K562 (cell line): ENCODE measurements around the gene HEMK1. TPM values are rescaled to one million over a fixed set of nuclear protein-coding genes. Genes with fewer than 3 reads are reported as not detected.

Source experiments
- ATAC-seq: fragments of 200-7000 bp; cut with Tn5 transposase; 3 replicates; pipeline ENCODE4 v1.9.1; 2020; ENCODE audit warnings: moderate library complexity
- BruUV-seq: library from RNA; stranded (reverse); fragments of 400-500 nt; replicated peaks from 2 replicates; lab custom pipeline; 2021; lab: Mats Ljungman, UMichigan
- CTCF ChIA-PET: fragments of 300-600 bp; formaldehyde crosslinking; extraction: SDS; loops from one replicate; lab custom pipeline; 2021; ENCODE audit warnings: low intra/inter-chr PET ratio; lab: Yijun Ruan, JAX
- POLR2A ChIA-PET: fragments of 300-600, 350-650 bp; sonication (Branson Sonifier 250); formaldehyde crosslinking; extraction: SDS; loops from one replicate; lab custom pipeline; 2021; ENCODE audit warnings: antibody characterized with exemption, inconsistent platforms; lab: Yijun Ruan, JAX
- DNase-seq, 4 experiments: peaks; one replicate each; pipeline versions ENCODE4 v3.0.0 to v3.0.0-alpha.2; 2011 to 2018; ENCODE audit warnings: low spot score in 3 of 4, mixed read lengths in 3 of 4; ENCODE audit errors: extremely low read depth in 1 of 4
- FAIRE-seq: peaks from 2 replicates; lab custom pipeline; 2011; peaks lifted over from hg19 to GRCh38; lab: Jason Lieb, UNC
- H2AFZ ChIP-seq: 2 replicates; pipeline ENCODE4 v1.6.0; 2011; ENCODE audit warnings: low read depth, low read length, control low read depth, inconsistent platforms
- H3K27ac ChIP-seq: fragments of 200-600 bp; 3 replicates; pipeline ENCODE4 v1.8.0; 2011; ENCODE audit warnings: low read depth, mild to moderate bottlenecking, control low read depth, inconsistent platforms, low read length, moderate library complexity, mixed read lengths; ENCODE audit errors: extremely low read depth
- H3K27me3 ChIP-seq, 2 experiments: fragments of 300-600 bp in 1 of 2; 2 replicates in 1 of 2; 3 replicates in 1 of 2; pipeline versions ENCODE4 v1.6.0 to v1.8.0; 2011; ENCODE audit warnings: inconsistent platforms in 2 of 2, low read length in 2 of 2, mild to moderate bottlenecking in 1 of 2, mixed read lengths in 1 of 2, moderate library complexity in 1 of 2; ENCODE audit not compliant: control insufficient read depth in 2 of 2, insufficient read depth in 2 of 2
- H3K36me3 ChIP-seq: fragments of 300-600 bp; 3 replicates; pipeline ENCODE4 v1.8.0; 2011; ENCODE audit warnings: mild to moderate bottlenecking, low read length, inconsistent platforms; ENCODE audit not compliant: control insufficient read depth, insufficient read depth
- H3K4me1 ChIP-seq, 2 experiments: fragments of 200-600 bp in 1 of 2; replicated peaks in 1 of 2; 2 replicates in 1 of 2; 3 replicates in 1 of 2; pipeline versions ENCODE4 v1.5.1 to v1.8.0; 2011; ENCODE audit warnings: inconsistent platforms in 2 of 2, low read length in 2 of 2, mild to moderate bottlenecking in 1 of 2, mixed read lengths in 1 of 2, moderate library complexity in 1 of 2; ENCODE audit not compliant: control insufficient read depth in 2 of 2, insufficient read depth in 2 of 2
- H3K4me2 ChIP-seq: 2 replicates; pipeline ENCODE4 v1.6.1; 2011; ENCODE audit warnings: low read length, control low read depth, inconsistent platforms, mixed read lengths; ENCODE audit not compliant: insufficient read depth
- H3K4me3 ChIP-seq: fragments of 200-600 bp; sonication (generic), shearing (Covaris generic); 2 replicates; pipeline ENCODE4 v1.5.1; 2016; ENCODE audit warnings: control low read depth, inconsistent platforms
- H3K79me2 ChIP-seq: fragments of 200-600 bp; 3 replicates; pipeline ENCODE4 v1.8.0; 2011; ENCODE audit warnings: low read length, inconsistent platforms; ENCODE audit not compliant: control insufficient read depth, insufficient read depth
- H3K9ac ChIP-seq, 2 experiments: 2 replicates each; pipeline versions ENCODE4 v1.6.0 to v1.6.1; 2011; ENCODE audit warnings: low read depth in 2 of 2, low read length in 2 of 2, control low read depth in 1 of 2, inconsistent platforms in 1 of 2, mild to moderate bottlenecking in 1 of 2, mixed read lengths in 1 of 2; ENCODE audit not compliant: insufficient read depth in 1 of 2
- H3K9me1 ChIP-seq: one replicate; pipeline ENCODE4 v1.6.0; 2011; ENCODE audit warnings: inconsistent platforms, mild to moderate bottlenecking, low read length, moderate library complexity; ENCODE audit not compliant: control insufficient read depth, insufficient read depth
- H3K9me3 ChIP-seq: replicated peaks from 2 replicates; pipeline ENCODE4 v1.5.1; 2011; ENCODE audit warnings: low read depth, low read length, inconsistent platforms; ENCODE audit not compliant: control insufficient read depth, insufficient read depth
- H4K20me1 ChIP-seq: replicated peaks from 2 replicates; pipeline ENCODE4 v1.6.1; 2011; ENCODE audit warnings: low read length, inconsistent platforms, mixed read lengths; ENCODE audit not compliant: control insufficient read depth, insufficient read depth
- MLLT1 ChIP-seq, 2 experiments: fragments of 450-650 bp; IDR thresholded peaks; 2 replicates each; pipeline ENCODE4 v1.6.1; 2016
- SIN3A ChIP-seq, 2 experiments: fragments of 150-350 bp in 1 of 2; IDR thresholded peaks; 2 replicates each; pipeline ENCODE4 v1.6.1; 2011 to 2016; ENCODE audit warnings: borderline replicate concordance in 2 of 2, low read depth in 2 of 2, low read length in 2 of 2, mild to moderate bottlenecking in 2 of 2, moderate library complexity in 2 of 2; ENCODE audit not compliant: control insufficient read depth in 1 of 2
- ZSCAN29 ChIP-seq: fragments of 450-650 bp; IDR thresholded peaks from 2 replicates; pipeline ENCODE4 v1.6.1; 2017
- WGBS: fragments of 100-300 bp; shearing (Covaris generic); methylation state at CpG from one replicate; pipeline ENCODE4 v1.1.6; 2016; ENCODE audit warnings: low coverage, mixed read lengths; ENCODE audit not compliant: insufficient coverage; ENCODE audit errors: missing lambda C conversion rate; 5-methylcytosine and 5-hydroxymethylcytosine counted together
- in situ Hi-C: fragments of 300-500 bp; cut with MboI; formaldehyde crosslinking; loops from 4 replicates; pipeline ENCODE4 v1.15.0; 2018; ENCODE audit warnings: inconsistent platforms, mixed read lengths
- intact Hi-C: fragments of 100-400 bp; cut with micrococcal nuclease; formaldehyde crosslinking; loops from 2 replicates; pipeline ENCODE4 v1.14.2; 2022
- polyA plus RNA-seq, 8 experiments: library from polyadenylated mRNA; depleted of rRNA in 4 of 8; stranded (reverse) in 5 of 8; unstranded in 3 of 8; fragments of >200 nt; fragmentation: Nextera tagmentation in 2 of 8; fragmentation: Illumina TruSeq in 1 of 8; extraction: Ambion mirVana in 2 of 8; extraction: Trizol in 1 of 8; gene quantifications; 2 replicates each; pipeline versions ENCODE4 v1.2.1 to v1.2.3, GENCODE V29; 2011 to 2014; ENCODE audit warnings: inconsistent platforms in 1 of 8, missing spikeins in 1 of 8
- total RNA-seq, 7 experiments: library from RNA; depleted of rRNA in 6 of 7; stranded (reverse); fragments of >200 nt in 6 of 7; fragmentation: Illumina TruSeq in 2 of 7; extraction: Trizol in 2 of 7; gene quantifications; 2 replicates each; pipeline versions ENCODE4 v1.2.1 to v1.2.3, GENCODE V29; 2011 to 2021; ENCODE audit warnings: low replicate concordance in 1 of 7
- TF ChIP-seq, protein P1 (sequence below), 2 experiments: IDR thresholded peaks; 2 replicates each; pipeline ENCODE4 v1.6.1; 2012; ENCODE audit warnings: improper control_type of control experiment in 2 of 2, low read depth in 2 of 2, low read length in 2 of 2, borderline replicate concordance in 1 of 2

Gene HEMK1
- total and polyA plus RNA-seq, 9 of the 15 experiments (the other 6 are each of a cell fraction or from before 2014, with no cell fraction given), result 2.0 to 16.8 (median 11.4) TPM

- FAIRE-seq, result no peak
- Histone ChIP-seq H4K20me1 (peaks cover 36% of the 10 kb centered on the region), H3K9me3 (no peaks in the 10 kb centered on the region), H3K27me3 (no peaks in the 10 kb centered on the region), H3K4me3 (peak overlapping the region; percentile 87), H3K9ac (peak overlapping the region; percentile 87 to 94), H3K4me2 (peak overlapping the region; percentile 95), H2AFZ (no peak overlapping the region), H3K79me2 (peaks cover 92% of the 10 kb centered on the region), H3K9me1 (peaks cover 3% of the 10 kb centered on the region), H3K36me3 (peaks cover 67% of the 10 kb centered on the region), H3K4me1 (peaks cover 34 to 51% of the 10 kb centered on the region in 2 experiments), H3K27ac (peak overlapping the region; percentile 85)
- ATAC-seq, result no peak
- BruUV-seq, result no TSS peak
- WGBS, result 4% methylated on average over 4 of the region's 5 CpGs
- in situ Hi-C loops, result no loop called here
- TF ChIP-seq MLLT1 (IDR thresholded peaks at IDR 0.05) (0 out of 4 replicates have a peak, but pooled peaks of 1 of the 2 experiments have one; percentile 33), ZSCAN29 (no peak), SIN3A (IDR thresholded peaks at IDR 0.05; ENCODE audit: borderline replicate concordance in 2 of 2, control insufficient read depth in 1 of 2, low read depth in 2 of 2, low read length in 2 of 2) (peak in 1 of 2 experiments; percentile 6; a peak in 1 of 4 replicates)
- TF ChIP-seq, protein P1, sequence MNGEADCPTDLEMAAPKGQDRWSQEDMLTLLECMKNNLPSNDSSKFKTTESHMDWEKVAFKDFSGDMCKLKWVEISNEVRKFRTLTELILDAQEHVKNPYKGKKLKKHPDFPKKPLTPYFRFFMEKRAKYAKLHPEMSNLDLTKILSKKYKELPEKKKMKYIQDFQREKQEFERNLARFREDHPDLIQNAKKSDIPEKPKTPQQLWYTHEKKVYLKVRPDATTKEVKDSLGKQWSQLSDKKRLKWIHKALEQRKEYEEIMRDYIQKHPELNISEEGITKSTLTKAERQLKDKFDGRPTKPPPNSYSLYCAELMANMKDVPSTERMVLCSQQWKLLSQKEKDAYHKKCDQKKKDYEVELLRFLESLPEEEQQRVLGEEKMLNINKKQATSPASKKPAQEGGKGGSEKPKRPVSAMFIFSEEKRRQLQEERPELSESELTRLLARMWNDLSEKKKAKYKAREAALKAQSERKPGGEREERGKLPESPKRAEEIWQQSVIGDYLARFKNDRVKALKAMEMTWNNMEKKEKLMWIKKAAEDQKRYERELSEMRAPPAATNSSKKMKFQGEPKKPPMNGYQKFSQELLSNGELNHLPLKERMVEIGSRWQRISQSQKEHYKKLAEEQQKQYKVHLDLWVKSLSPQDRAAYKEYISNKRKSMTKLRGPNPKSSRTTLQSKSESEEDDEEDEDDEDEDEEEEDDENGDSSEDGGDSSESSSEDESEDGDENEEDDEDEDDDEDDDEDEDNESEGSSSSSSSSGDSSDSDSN (IDR thresholded peaks at IDR 0.05; ENCODE audit: borderline replicate concordance in 1 of 2, low read depth in 2 of 2, low read length in 2 of 2), result 0 out of 4 replicates have a peak, but pooled peaks of 1 of the 2 experiments have one; percentile 27
- POLR2A ChIA-PET, result interaction anchor here (0.7 to 2.2 kb wide), 6 partner anchors 7 to 114 kb away, joined by 3 to 7 read pairs (median 4); partner anchors contain the start of gene HEMK1
- DNase-seq, result no peak
- CTCF ChIA-PET, result interaction anchor here (0.6 kb wide), 1 partner anchor 39 kb away, joined by 3 read pairs; no protein-coding TSS in a partner anchor
- intact Hi-C loops, result no loop called here
Observed at GRCh38 chr3:50609071-50609762, 39.9 kb downstream of the HEMK1 start.
